T47D (cell line): ENCODE measurements around the gene DUSP22.
"Not testable (repeated sequence)": the region's sequence is repeated elsewhere in the genome, so short reads cannot be mapped to it uniquely, and the experiment has no call there.

Experiments
- DNase-seq, 2 experiments: peaks; one replicate each; pipeline versions ENCODE4 v3.0.0 to v3.0.0-alpha.2; 2011 to 2012; ENCODE audit warnings: low read depth in 1 of 2, low spot score in 1 of 2
- JUND ChIP-seq: IDR thresholded peaks from 2 replicates; pipeline ENCODE4 v1.6.1; 2012; ENCODE audit warnings: low read depth
- in situ Hi-C: cut with HindIII; loops from 2 replicates; pipeline ENCODE4 v1.10.0; 2016; ENCODE audit warnings: low sequenced_read_pairs, low pct_unique_long_range_greater_than_20kb

The DUSP22 gene

GRCh38 chr6:362231-362923 is 70.1 kb downstream of the DUSP22 start:
- DNase-seq: no peak
- in situ Hi-C loops: no loop called here
- TF ChIP-seq JUND: no peak

- no peak for DNase-seq
- TF ChIP-seq JUND: no peak
- in situ Hi-C loops: no loop called here
These were observed 70.6 kb downstream of the DUSP22 start for GRCh38 chr6:362924-363249.

- in situ Hi-C loops: no loop called here
- no peak for DNase-seq
- no peak for TF ChIP-seq JUND
These were observed 71.0 kb downstream of the DUSP22 start for GRCh38 chr6:363291-363690.

GRCh38 chr6:363909-364308 is 71.6 kb downstream of the DUSP22 start:
- DNase-seq: no peak
- TF ChIP-seq JUND: no peak
- in situ Hi-C loops: no loop called here

- TF ChIP-seq JUND: no peak
- in situ Hi-C loops: no loop called here
- no peak for DNase-seq
These were observed 72.6 kb downstream of the DUSP22 start for GRCh38 chr6:364609-365540.

GRCh38 chr6:365835-366234 is 73.5 kb downstream of the DUSP22 start:
- no peak for DNase-seq
- TF ChIP-seq JUND: no peak
- in situ Hi-C loops: no loop called here

GRCh38 chr6:366389-367297 is 74.4 kb downstream of the DUSP22 start:
- in situ Hi-C loops: no loop called here
- TF ChIP-seq JUND: no peak
- no peak for DNase-seq

GRCh38 chr6:367298-367794 is 75.1 kb downstream of the DUSP22 start:
- TF ChIP-seq JUND: no peak
- no peak for DNase-seq
- in situ Hi-C loops: no loop called here

GRCh38 chr6:367891-368630 is 75.8 kb downstream of the DUSP22 start:
- no peak for DNase-seq
- in situ Hi-C loops: no loop called here
- TF ChIP-seq JUND: no peak

GRCh38 chr6:369559-370431 is 77.5 kb downstream of the DUSP22 start:
- in situ Hi-C loops: no loop called here
- no peak for TF ChIP-seq JUND
- DNase-seq: no peak

GRCh38 chr6:370555-370954 is 78.3 kb downstream of the DUSP22 start:
- TF ChIP-seq JUND: no peak
- no peak for DNase-seq
- in situ Hi-C loops: no loop called here

GRCh38 chr6:371851-372250 is 79.6 kb downstream of the DUSP22 start:
- in situ Hi-C loops: not testable (repeated sequence)

More at GRCh38 chr6:371851-372250, 79.6 kb downstream of the DUSP22 start:
- DNase-seq: not testable (repeated sequence)
